GM18505 (cell line): ENCODE results near the gene TSTD1.
"Not testable (repeated sequence)": the region's sequence is repeated elsewhere in the genome, so short reads cannot be mapped to it uniquely, and the experiment has no call there.

ENCODE experiments used
- ATAC-seq: cut with Tn5 transposase; IDR thresholded peaks from one replicate; pipeline ENCODE4 v1.9.1; 2021; ENCODE audit not compliant: unreplicated experiment
- POLR2A ChIP-seq: IDR thresholded peaks from 4 replicates; pipeline ENCODE4 v1.6.1; 2011; ENCODE audit warnings: borderline replicate concordance; ENCODE audit not compliant: insufficient read depth, insufficient read length; ENCODE audit errors: extremely low read depth

The TSTD1 gene

DNA sequence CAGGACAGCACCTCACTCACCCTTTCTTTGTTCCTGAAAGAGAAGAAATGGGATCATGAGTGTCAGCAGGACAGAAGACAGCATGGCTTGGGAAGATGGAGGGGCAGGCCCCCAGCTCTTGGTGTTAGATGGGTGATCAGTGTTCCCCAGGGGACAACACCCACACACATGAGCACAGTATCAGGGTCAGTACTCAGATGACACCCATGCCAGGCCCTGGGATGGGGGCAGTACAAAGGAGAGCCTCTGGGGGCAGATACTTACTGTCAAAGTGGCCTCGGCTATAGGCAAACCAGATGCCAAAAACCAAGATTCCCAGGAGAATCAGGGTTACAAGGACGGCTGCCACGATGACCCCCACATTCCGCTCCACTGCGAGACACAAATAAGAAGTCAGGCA is 39.4 kb downstream of the TSTD1 start:
- no peak for TF ChIP-seq POLR2A
- ATAC-seq = no peak

DNA sequence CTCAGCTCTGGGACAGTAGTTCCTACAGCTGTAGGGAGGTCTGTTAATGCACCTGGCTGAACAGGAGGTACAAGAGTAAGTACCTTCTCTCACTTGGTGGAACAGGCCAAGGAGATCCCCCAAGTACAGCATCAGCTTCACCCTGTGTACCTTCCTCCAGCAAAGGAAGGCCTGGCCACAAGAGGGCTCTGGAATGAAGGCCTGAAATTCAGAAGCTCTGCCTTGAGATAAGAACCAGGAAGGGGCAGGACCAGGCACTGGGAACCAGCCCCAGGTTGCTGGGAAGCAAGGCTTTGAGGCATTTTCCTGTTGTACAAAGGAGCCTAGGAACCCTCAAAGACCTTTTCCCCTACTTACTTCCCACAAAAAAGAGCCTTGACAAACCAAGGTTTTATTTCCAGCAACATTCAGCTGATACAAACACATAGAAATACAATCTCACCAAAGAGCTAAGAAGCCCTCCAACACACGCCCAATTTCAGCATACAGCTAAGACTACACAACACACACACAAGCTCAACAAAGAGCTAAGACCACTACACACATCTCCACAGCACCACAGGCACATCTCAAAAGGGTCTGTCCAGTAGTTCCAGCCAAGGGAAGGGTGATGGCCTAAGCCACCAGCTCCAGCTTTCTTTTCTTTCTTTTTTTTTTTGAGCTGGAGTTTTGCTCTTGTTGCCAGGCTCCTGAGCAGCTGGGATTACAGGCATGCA is 41.3 kb downstream of the TSTD1 start:
- ATAC-seq = no peak
- TF ChIP-seq POLR2A = no peak

DNA sequence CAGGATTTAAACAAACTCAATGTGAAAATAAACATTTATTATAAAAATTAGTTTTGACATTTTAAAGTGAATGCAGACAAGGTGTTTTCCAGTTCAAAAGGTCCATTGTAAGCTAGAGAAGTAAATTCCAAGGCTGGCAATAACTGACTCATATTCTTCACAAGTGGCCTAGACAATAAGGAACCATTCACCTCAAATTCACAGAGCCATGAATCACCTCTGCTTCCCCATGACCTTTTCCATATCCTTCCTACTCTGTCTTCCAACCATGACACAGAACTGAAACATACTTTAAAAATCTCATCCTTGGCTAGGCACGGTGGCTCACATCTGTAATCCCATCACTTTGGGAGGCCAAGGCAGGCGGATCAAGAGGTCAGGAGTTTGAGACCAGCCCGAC is 42.6 kb downstream of the TSTD1 start:
- ATAC-seq = no peak
- no peak for TF ChIP-seq POLR2A

DNA sequence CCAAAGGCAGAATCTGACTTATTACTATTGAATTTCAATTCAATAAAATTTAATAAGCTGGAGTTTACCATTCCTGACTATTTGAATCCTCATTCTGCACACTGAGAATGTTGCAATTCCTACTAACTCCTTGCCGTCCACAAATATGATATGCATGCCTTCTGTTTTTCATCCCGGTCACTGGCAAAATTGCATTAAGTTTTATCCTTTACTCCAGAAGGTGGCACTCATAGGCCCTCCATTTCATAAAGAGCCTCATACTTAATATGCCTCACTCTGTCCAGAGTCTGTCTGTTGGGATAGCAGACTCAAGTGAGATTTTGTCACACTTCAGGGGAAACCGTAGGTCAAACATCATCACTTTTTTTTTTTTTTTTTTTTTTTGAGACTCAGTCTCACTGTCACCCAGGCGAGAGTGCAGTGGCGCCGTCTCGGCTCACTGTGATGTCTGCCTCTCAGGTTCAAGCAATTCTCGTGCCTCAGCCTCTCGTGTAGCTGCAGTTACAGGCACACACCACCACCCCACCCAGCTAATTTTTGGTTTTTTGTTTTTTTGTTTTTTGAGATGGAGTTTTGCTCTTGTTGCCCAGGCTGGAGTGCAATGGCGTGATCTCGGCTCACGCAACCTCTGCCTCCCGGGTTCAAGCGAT is 45.1 kb downstream of the TSTD1 start:
- no peak for ATAC-seq

DNA sequence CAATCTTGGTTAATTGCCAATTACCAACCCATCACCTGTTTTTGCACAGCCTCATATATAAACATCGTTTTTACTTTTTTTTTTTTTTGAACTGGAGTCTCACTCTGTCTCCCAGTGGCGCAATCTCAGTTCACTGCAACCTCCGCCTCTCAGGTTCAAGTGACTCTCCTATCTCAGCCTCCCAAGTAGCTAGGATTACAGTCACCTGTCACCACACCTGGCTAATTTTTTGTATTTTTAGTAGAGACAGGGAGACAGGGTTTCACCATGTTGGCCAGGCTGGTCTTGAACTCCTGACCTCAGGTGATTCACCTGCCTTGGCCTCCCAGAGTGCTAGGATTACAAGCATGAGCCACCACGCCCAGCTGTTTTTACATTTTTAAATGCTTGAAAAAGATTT is 46.7 kb downstream of the TSTD1 start:
- not testable (repeated sequence) for ATAC-seq

More for the DNA sequence above, 45.1 kb downstream of the TSTD1 start:
- no peak for TF ChIP-seq POLR2A
